HG03469 (cell line): ENCODE results near the gene TAL2.

Source experiments
- ATAC-seq: cut with Tn5 transposase; IDR thresholded peaks from one replicate; pipeline ENCODE4 v1.9.1; 2021; ENCODE audit warnings: mild to moderate bottlenecking, moderate library complexity, moderate number of reproducible peaks; ENCODE audit not compliant: unreplicated experiment

Gene TAL2

GRCh38 chr9:105673850-105674387 is 11.7 kb downstream of the TAL2 start:
- no peak for ATAC-seq

DNA sequence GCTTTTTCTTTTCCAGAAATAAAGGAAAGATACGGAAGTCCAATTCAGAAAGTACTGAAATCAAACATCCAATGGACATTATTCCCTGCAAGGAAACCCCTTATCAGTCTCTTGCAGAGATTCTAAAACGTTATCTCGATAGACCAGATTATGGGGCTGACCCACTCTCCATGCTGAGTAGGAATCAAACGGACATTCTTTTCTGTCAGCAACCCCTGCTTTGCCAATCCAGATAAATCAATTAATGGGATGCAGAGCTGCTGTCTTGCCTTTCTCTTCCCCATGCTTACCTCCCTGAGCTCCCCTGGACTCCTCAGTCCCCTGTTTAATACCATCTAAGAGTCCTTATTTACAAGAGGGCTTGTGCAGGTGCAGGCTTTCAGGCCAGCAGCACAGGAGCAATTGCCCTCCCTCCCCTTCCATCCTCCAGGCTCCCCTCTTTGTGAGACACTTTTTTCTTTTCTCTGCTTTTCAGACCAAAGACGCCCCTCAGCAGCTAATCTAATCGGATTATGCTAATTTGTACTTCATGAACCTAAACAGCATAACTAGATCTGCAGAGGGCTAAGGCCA is 14.2 kb downstream of the TAL2 start:
- ATAC-seq: no peak

DNA sequence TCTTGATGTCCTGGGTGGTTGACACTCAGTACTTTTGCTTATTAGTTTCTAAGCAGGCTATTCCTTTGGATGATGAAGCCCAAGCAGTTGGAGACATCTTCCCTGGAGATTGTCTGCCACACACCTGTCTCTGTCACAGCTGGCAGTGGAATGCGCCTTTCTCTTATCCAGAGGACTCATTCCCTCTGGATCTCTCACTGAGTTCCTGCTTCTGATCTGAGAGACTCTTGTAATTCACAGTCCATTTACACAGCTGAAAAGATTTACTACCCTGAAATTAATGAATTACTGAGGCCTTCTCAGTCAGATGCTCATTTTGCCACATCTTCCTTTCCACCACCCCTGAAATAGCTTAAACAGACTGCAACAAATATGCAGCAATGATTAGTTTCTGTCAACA is 15.9 kb downstream of the TAL2 start:
- no peak for ATAC-seq

GRCh38 chr9:105678781-105679180 is 16.5 kb downstream of the TAL2 start:
- ATAC-seq: no peak

- no peak for ATAC-seq
Measured at GRCh38 chr9:105679257-105680022, 17.2 kb downstream of the TAL2 start.

- ATAC-seq: no peak
Measured at GRCh38 chr9:105681313-105681712, 19.1 kb downstream of the TAL2 start.

DNA sequence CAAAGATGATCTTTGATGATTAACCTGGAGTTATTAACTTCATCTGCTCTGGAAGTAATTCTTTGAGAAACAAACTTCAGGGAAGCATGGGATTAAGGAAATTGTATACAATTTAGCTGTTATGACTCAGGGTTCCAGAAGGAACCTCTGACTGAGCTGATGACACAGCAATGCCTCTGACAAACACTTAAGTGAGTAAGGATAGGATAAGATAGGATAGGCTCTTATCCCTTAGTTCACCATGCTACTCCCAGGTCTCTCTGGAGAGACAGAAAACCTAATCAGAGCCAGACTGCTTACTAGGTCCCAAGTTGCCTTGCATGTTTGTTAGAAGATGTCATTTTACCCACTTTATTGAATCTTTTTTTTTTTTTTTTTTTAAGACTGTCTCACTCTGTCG is 19.5 kb downstream of the TAL2 start:
- no peak for ATAC-seq

GRCh38 chr9:105683688-105684275 is 21.5 kb downstream of the TAL2 start:
- no peak for ATAC-seq

- no peak for ATAC-seq
Measured at GRCh38 chr9:105686936-105687335, 24.7 kb downstream of the TAL2 start.

DNA sequence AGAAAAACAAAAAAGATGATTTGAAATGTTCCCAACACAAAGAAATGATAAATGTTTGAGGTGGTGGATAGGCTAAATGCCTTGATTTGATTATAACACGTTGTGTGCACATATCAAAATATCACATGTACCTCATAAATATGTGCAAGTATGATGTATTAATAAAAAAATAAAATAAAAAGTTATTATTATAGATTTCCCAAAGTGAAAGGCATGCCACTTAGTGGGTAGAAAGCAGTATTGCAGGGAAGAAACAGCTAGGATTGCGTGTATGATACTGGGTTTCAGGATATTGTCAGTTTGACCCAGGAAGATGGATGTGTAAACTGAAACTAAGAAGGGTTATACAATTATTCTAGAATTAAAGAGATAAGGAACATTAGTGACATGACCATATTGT is 28.5 kb downstream of the TAL2 start:
- no peak for ATAC-seq

DNA sequence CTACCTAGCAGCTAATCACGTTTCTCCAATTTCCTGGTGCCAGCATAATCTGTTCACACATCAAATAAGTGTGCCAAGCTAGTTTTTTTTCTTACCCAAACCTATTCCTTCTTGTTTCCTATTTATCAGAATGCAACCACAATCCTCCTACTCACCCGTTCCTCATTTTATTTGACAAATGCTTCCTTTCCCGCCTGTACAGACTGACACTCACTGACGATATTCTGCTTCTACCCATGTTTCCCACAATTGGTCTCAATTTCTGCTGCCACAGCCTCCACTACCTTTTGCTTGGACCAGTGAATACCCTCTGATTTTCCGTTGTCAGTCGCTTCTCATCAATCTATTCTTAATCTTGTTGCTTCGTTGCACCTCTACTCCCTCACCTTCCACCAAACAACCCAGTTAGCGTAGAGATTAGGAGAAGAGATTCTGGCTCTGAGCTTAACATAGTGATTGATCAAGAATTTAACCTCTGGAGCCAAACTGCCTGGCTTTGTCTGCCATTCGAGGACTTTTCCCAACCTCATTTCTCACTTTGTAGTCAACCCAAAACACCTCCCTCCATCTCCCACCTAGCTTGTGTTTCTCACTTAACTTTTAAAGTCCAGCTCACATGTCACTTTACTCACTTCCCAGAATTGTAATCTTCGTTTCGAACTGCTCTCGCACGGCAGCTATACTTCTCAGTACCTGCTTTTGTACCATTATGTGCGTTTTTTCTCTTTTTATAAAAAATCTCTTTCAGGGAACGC is 31.4 kb downstream of the TAL2 start:
- ATAC-seq: peak; percentile 17

- ATAC-seq: peak; percentile 44
Measured at GRCh38 chr9:105694190-105694847, 32.1 kb downstream of the TAL2 start, which contains the start of gene TMEM38B. TMEM38B (plus strand) TSS chr9:105694541; CDS start chr9:105694661, 120 bp downstream.

- peak; percentile 38 for ATAC-seq
Measured at GRCh38 chr9:105694848-105695581, 32.8 kb downstream of the TAL2 start.

- ATAC-seq: no peak
Measured at GRCh38 chr9:105696219-105696793, 34.0 kb downstream of the TAL2 start.

DNA sequence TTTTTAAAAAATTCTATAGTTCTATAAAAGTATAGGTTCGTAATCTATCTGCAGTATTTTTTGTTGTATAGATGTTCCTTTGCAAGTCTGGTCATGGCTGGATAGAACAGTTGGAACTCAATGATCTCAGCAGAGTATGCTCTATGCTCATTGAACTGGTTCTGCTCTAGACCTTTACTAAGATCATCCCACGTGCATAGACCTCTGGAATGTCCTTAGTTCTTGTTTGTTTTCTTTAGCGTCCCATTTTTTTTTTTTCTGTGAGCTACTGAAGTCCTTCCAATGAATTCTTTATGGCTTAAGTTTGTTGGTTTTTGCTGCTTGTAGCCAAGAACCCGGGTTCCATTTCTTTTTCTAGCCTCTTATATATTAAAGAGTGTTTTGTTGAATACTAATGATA is 35.6 kb downstream of the TAL2 start:
- no peak for ATAC-seq

DNA sequence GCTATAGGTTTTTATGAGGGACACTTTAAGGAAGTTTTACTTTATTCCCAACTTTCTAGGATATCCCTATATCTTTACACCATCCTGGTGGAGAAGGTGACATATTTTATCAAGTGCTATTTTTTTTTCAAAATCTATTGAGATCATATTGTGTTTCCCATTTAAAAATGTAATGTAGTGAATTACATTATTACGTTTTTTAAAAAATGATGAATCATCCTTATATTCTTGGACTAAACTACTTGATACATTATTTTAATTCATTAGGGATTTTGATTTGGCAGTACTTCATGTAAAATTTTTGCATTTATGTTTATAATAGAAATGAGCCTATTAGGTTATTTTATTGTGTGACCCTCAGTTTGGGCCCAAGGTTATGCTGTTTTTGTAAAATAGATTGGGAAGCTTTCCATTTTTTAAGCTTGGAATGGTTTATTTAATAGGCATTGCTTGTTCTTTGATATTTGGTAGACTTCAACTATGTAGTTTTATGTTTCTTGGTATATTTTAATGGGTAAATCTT is 36.2 kb downstream of the TAL2 start:
- ATAC-seq: no peak

GRCh38 chr9:105700668-105701067 is 38.4 kb downstream of the TAL2 start:
- no peak for ATAC-seq

DNA sequence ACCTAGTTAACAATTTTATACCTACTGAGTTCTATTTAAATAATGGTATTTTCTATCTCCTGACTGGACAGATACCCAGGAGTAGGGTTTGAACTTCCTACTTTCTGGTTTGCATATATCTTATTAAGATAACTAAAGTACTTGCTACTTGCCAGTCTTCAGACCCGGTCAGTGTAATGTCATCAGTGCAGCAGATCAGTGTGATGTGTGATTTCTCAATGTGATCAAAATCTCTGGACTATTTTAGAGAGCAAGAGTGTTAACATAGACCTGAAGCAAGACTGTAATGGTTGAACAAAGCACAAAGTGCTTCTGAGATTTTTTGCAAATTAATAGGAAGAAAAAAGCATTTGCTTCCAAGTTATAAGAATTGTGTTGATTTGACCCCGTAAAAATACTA is 38.9 kb downstream of the TAL2 start:
- ATAC-seq: no peak

DNA sequence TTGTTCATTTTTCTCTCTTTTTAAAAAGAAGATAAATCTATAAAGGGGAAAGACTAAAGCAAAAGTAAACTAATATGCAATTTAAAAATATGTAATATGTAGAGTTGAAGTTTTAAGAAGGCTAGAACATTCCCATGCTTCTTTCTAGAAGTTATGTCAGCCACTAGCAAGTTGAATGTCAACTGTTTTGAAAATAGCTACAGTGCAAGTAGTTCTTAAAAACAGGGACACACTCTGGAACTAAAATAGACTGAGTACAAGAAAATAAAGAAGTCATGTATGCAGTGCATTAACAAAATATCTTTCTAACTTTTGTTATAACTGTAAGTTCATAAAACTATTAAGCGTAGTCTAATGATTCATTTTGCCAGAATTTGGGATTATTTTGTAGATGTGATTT is 40.0 kb downstream of the TAL2 start:
- no peak for ATAC-seq
